OCI-M2 (cell line): Measurements from ENCODE around the gene HECW1.

Experiments used
- DNase-seq: peaks from one replicate; lab custom pipeline; 2025; ENCODE audit not compliant: unreplicated experiment; lab: John Stamatoyannopoulos, UW

The HECW1 gene

GRCh38 chr7:43248961-43249822, 136.7 kb downstream of the HECW1 start:
- DNase-seq: no peak

GRCh38 chr7:43249823-43250145, 137.3 kb downstream of the HECW1 start:
- DNase-seq: no peak

- no peak for DNase-seq
Observed at GRCh38 chr7:43260980-43261878, 148.8 kb downstream of the HECW1 start.

GRCh38 chr7:43265139-43265538, 152.7 kb downstream of the HECW1 start:
- no peak for DNase-seq

- no peak for DNase-seq
Observed at GRCh38 chr7:43273939-43274719, 161.7 kb downstream of the HECW1 start.

- DNase-seq: no peak
Observed at GRCh38 chr7:43274752-43275151, 162.3 kb downstream of the HECW1 start.

GRCh38 chr7:43276547-43276946, 164.1 kb downstream of the HECW1 start:
- DNase-seq: no peak

GRCh38 chr7:43278088-43278644, 165.7 kb downstream of the HECW1 start:
- DNase-seq: no peak

GRCh38 chr7:43281268-43281667, 168.8 kb downstream of the HECW1 start:
- no peak for DNase-seq

GRCh38 chr7:43283706-43284105, 171.3 kb downstream of the HECW1 start:
- no peak for DNase-seq

- no peak for DNase-seq
Observed at GRCh38 chr7:43289826-43290225, 177.4 kb downstream of the HECW1 start.

- no peak for DNase-seq
Observed at GRCh38 chr7:43290978-43291377, 178.5 kb downstream of the HECW1 start.

GRCh38 chr7:43291789-43292188, 179.3 kb downstream of the HECW1 start:
- no peak for DNase-seq

- no peak for DNase-seq
Observed at GRCh38 chr7:43292384-43292783, 179.9 kb downstream of the HECW1 start.

- DNase-seq: no peak
Observed at GRCh38 chr7:43294080-43294630, 181.7 kb downstream of the HECW1 start.

- DNase-seq: no peak
Observed at GRCh38 chr7:43295429-43295828, 183.0 kb downstream of the HECW1 start.

GRCh38 chr7:43296306-43296705, 183.9 kb downstream of the HECW1 start:
- no peak for DNase-seq

GRCh38 chr7:43298617-43299016, 186.2 kb downstream of the HECW1 start:
- no peak for DNase-seq

- DNase-seq: no peak
Observed at GRCh38 chr7:43300121-43300520, 187.7 kb downstream of the HECW1 start.

GRCh38 chr7:43302211-43302711, 189.8 kb downstream of the HECW1 start:
- DNase-seq: no peak
